HFFc6 (cell line): ENCODE results near the gene GALC. TPM values are rescaled to one million over a fixed set of nuclear protein-coding genes. Genes with fewer than 3 reads are reported as not detected.

Experiments
- DNase-seq: peaks from one replicate; pipeline ENCODE4 v3.0.0-alpha.2; 2018
- H3K27ac Mint-ChIP-seq: 2 replicates; pipeline ENCODE4 v1.8.0; 2020; ENCODE audit warnings: mild to moderate bottlenecking, mixed read lengths
- H3K27me3 Mint-ChIP-seq: 2 replicates; pipeline ENCODE4 v1.8.0; 2021; ENCODE audit warnings: mild to moderate bottlenecking, moderate library complexity, mixed read lengths; ENCODE audit not compliant: insufficient read depth
- H3K36me3 Mint-ChIP-seq: 2 replicates; pipeline ENCODE4 v1.8.0; 2021; ENCODE audit warnings: low read depth, mixed read lengths
- H3K4me1 Mint-ChIP-seq: 2 replicates; pipeline ENCODE4 v1.8.0; 2020; ENCODE audit warnings: low read depth, mixed read lengths
- H3K4me3 Mint-ChIP-seq: 2 replicates; pipeline ENCODE4 v1.8.0; 2020; ENCODE audit warnings: mild to moderate bottlenecking, moderate library complexity, mixed read lengths
- H3K9me3 Mint-ChIP-seq: 2 replicates; pipeline ENCODE4 v1.8.0; 2020; ENCODE audit warnings: mild to moderate bottlenecking, mixed read lengths
- CTCF ChIP-seq: fragments of 200-600 bp; sonication (generic); IDR thresholded peaks from 2 replicates; pipeline ENCODE4 v1.5.0; 2021; ENCODE audit warnings: antibody characterized with exemption, mild to moderate bottlenecking
- total RNA-seq, 6 experiments: library from RNA; stranded (reverse); fragmentation: NEBNext Ultra II Directional; extraction: Animal tissue kit (Norgen Biotek cat#: 25700); gene quantifications; 2 replicates in 1 of 6; 3 replicates in 5 of 6; pipeline ENCODE4 v1.2.3, GENCODE V29; 2021

GALC gene
- total RNA-seq, 6 experiments from 2014 or later, result 9.3 to 11.8 (median 10.8) TPM

GRCh38 chr14:87896393-87897380, 96.3 kb downstream of the GALC start:
- TF ChIP-seq CTCF, result peak; percentile 88
- H3K4me3 Mint-ChIP-seq, result no peak overlapping the region
- peaks cover 3% of the 10 kb centered on the region for H3K27me3 Mint-ChIP-seq
- no peaks in the 10 kb centered on the region for H3K36me3 Mint-ChIP-seq
- DNase-seq, result peak; percentile 47
- no peaks in the 10 kb centered on the region for H3K9me3 Mint-ChIP-seq
- H3K4me1 Mint-ChIP-seq, result peaks cover 5% of the 10 kb centered on the region; the same call in 1 of the 2 replicates
- no peak overlapping the region for H3K27ac Mint-ChIP-seq

DNA sequence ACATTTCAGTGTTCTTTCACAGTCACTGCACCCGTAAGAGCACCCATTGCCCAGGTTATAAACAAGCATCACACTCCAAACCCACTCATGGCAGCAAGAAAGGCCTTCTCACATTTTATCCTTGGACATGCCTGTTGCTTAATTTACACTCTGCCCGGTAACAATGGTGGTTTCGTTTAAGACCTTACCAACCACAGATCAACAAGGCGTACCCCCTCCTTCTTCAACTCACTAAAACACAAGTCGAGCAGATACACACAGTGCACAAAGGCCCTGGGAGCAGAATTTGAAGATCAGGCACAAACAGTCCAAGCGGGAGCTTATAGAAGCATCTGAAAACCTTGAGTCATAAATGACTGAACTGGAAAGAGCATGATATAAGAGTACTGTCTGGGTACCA, 98.1 kb downstream of the GALC start:
- DNase-seq, result no peak
- Mint-ChIP-seq H3K27ac (no peak overlapping the region), H3K9me3 (no peaks in the 10 kb centered on the region), H3K4me3 (no peak overlapping the region), H3K4me1 (peaks cover 5% of the 10 kb centered on the region; the same call in 1 of the 2 replicates), H3K27me3 (peaks cover 3% of the 10 kb centered on the region), H3K36me3 (no peaks in the 10 kb centered on the region)
- no peak for TF ChIP-seq CTCF

- no peak for TF ChIP-seq CTCF
- Mint-ChIP-seq H3K27ac (no peak overlapping the region), H3K4me3 (no peak overlapping the region), H3K36me3 (no peaks in the 10 kb centered on the region), H3K9me3 (no peaks in the 10 kb centered on the region; the same call in 1 of the 2 replicates), H3K4me1 (peaks cover 5% of the 10 kb centered on the region; the same call in 1 of the 2 replicates), H3K27me3 (peaks cover 5% of the 10 kb centered on the region)
- no peak for DNase-seq
These were observed 100.2 kb downstream of the GALC start for GRCh38 chr14:87892763-87893162.

GRCh38 chr14:87888136-87888999, 104.6 kb downstream of the GALC start:
- peak; percentile 67 for TF ChIP-seq CTCF
- no peaks in the 10 kb centered on the region; the same call in 1 of the 2 replicates for H3K9me3 Mint-ChIP-seq
- no peak overlapping the region for H3K27ac Mint-ChIP-seq
- no peak overlapping the region for H3K4me3 Mint-ChIP-seq
- no peaks in the 10 kb centered on the region for H3K36me3 Mint-ChIP-seq
- H3K27me3 Mint-ChIP-seq, result peaks cover 2% of the 10 kb centered on the region; the same call in 1 of the 2 replicates
- DNase-seq, result no peak
- no peaks in the 10 kb centered on the region for H3K4me1 Mint-ChIP-seq

GRCh38 chr14:87883750-87884149, 109.2 kb downstream of the GALC start:
- Mint-ChIP-seq H3K27ac (no peak overlapping the region), H3K4me3 (no peak overlapping the region), H3K9me3 (peaks cover 8% of the 10 kb centered on the region), H3K4me1 (no peaks in the 10 kb centered on the region), H3K27me3 (peaks cover under 1% of the 10 kb centered on the region; the same call in 1 of the 2 replicates), H3K36me3 (no peaks in the 10 kb centered on the region)
- no peak for DNase-seq
- TF ChIP-seq CTCF, result no peak
